CD14-positive monocyte (primary cell): Measurements from ENCODE around the gene AADAC. TPM values are rescaled to one million over a fixed set of nuclear protein-coding genes. Genes with fewer than 3 reads are reported as not detected.

ENCODE experiments used
- DNase-seq, 3 donors: peaks; one replicate each; pipeline ENCODE4 v3.0.0-alpha.2; 2011 to 2022
- H2AFZ ChIP-seq: 2 replicates; pipeline ENCODE4 v1.6.0; 2012; ENCODE audit warnings: mild to moderate bottlenecking, low read depth, low read length, inconsistent platforms; ENCODE audit not compliant: insufficient read depth, poor library complexity, severe bottlenecking
- H3K27ac ChIP-seq, 2 donors: 1 replicate in 1 of 2; 2 replicates in 1 of 2; pipeline ENCODE4 v1.5.1; 2012 to 2013; ENCODE audit warnings: low read length in 2 of 2, control low read depth in 1 of 2, inconsistent platforms in 1 of 2, low read depth in 1 of 2, mild to moderate bottlenecking in 1 of 2
- H3K27me3 ChIP-seq, 2 donors: one replicate each; pipeline versions ENCODE4 v1.6.0 to v1.6.1; 2011 to 2013; ENCODE audit warnings: low read length in 2 of 2; ENCODE audit not compliant: control insufficient read depth in 2 of 2, insufficient read depth in 2 of 2
- H3K36me3 ChIP-seq, 2 donors: replicated peaks in 1 of 2; 1 replicate in 1 of 2; 2 replicates in 1 of 2; pipeline versions ENCODE4 v1.5.1 to v1.6.1; 2012 to 2013; ENCODE audit warnings: low read length in 2 of 2, control low read depth in 1 of 2, inconsistent platforms in 1 of 2, mild to moderate bottlenecking in 1 of 2; ENCODE audit not compliant: insufficient read depth in 2 of 2, control insufficient read depth in 1 of 2
- H3K4me1 ChIP-seq, 2 donors: 1 replicate in 1 of 2; 2 replicates in 1 of 2; pipeline versions ENCODE4 v1.5.1 to v1.6.1; 2012 to 2013; ENCODE audit warnings: low read length in 2 of 2, control low read depth in 1 of 2, inconsistent platforms in 1 of 2, mild to moderate bottlenecking in 1 of 2, moderate library complexity in 1 of 2; ENCODE audit not compliant: insufficient read depth in 2 of 2, control insufficient read depth in 1 of 2
- H3K4me2 ChIP-seq: replicated peaks from 2 replicates; pipeline ENCODE3; 2012; ENCODE audit warnings: low read length, moderate library complexity, mild to moderate bottlenecking; ENCODE audit not compliant: poor library complexity, severe bottlenecking; ENCODE audit errors: extremely low read depth
- H3K4me3 ChIP-seq, 3 experiments: fragments of 200-600 bp in 1 of 3; sonication (generic) in 1 of 3; replicated peaks in 1 of 3; 1 replicate in 2 of 3; 2 replicates in 1 of 3; pipeline ENCODE4 v1.5.1; 2011 to 2013; ENCODE audit warnings: low read length in 3 of 3, mild to moderate bottlenecking in 3 of 3, control low read depth in 2 of 3, low read depth in 2 of 3, inconsistent platforms in 1 of 3, moderate library complexity in 1 of 3
- H3K79me2 ChIP-seq: 2 replicates; pipeline ENCODE4 v1.6.0; 2012; ENCODE audit warnings: mild to moderate bottlenecking, control low read depth, inconsistent platforms, low read length, moderate library complexity; ENCODE audit not compliant: insufficient read depth
- H3K9ac ChIP-seq: 2 replicates; pipeline ENCODE4 v1.6.0; 2017; ENCODE audit warnings: low read length, mild to moderate bottlenecking; ENCODE audit not compliant: insufficient read depth, poor library complexity, severe bottlenecking
- H3K9me3 ChIP-seq, 2 donors: replicated peaks in 1 of 2; 1 replicate in 1 of 2; 2 replicates in 1 of 2; pipeline versions ENCODE4 v1.5.1 to v1.6.1; 2012 to 2013; ENCODE audit warnings: low read length in 2 of 2, control low read depth in 1 of 2; ENCODE audit not compliant: control insufficient read depth in 1 of 2, insufficient read depth in 1 of 2
- H4K20me1 ChIP-seq: 2 replicates; pipeline ENCODE4 v1.6.0; 2012; ENCODE audit warnings: mild to moderate bottlenecking, low read length, control low read depth, moderate library complexity; ENCODE audit not compliant: insufficient read depth
- H3K27ac Mint-ChIP-seq, 7 donors: one replicate each; pipeline ENCODE4 v1.8.0; 2020; ENCODE audit warnings: mild to moderate bottlenecking in 7 of 7, mixed read lengths in 7 of 7, moderate library complexity in 6 of 7, inconsistent platforms in 2 of 7
- H3K27me3 Mint-ChIP-seq, 3 donors: one replicate each; pipeline ENCODE4 v1.8.0; 2021 to 2022; ENCODE audit warnings: low read depth in 3 of 3, mild to moderate bottlenecking in 3 of 3, mixed read lengths in 3 of 3, moderate library complexity in 3 of 3, inconsistent platforms in 1 of 3
- H3K36me3 Mint-ChIP-seq, 2 donors: one replicate each; pipeline ENCODE4 v1.8.0; 2020; ENCODE audit warnings: mixed read lengths in 2 of 2, inconsistent platforms in 1 of 2, mild to moderate bottlenecking in 1 of 2
- H3K4me1 Mint-ChIP-seq: one replicate; pipeline ENCODE4 v1.8.0; 2020; ENCODE audit warnings: mild to moderate bottlenecking, mixed read lengths
- H3K4me3 Mint-ChIP-seq, 2 donors: one replicate each; pipeline ENCODE4 v1.8.0; 2020; ENCODE audit warnings: mild to moderate bottlenecking in 2 of 2, mixed read lengths in 2 of 2, moderate library complexity in 1 of 2
- H3K9me3 Mint-ChIP-seq, 7 donors: one replicate each; pipeline ENCODE4 v1.8.0; 2020 to 2022; ENCODE audit warnings: mixed read lengths in 7 of 7, mild to moderate bottlenecking in 6 of 7, moderate library complexity in 6 of 7, inconsistent platforms in 2 of 7
- CTCF ChIP-seq: fragments of 200-600 bp; IDR thresholded peaks from one replicate; pipeline ENCODE4 v1.8.0; 2022; ENCODE audit warnings: antibody characterized with exemption, mild to moderate bottlenecking
- WGBS: methylation state at CpG from one replicate; pipeline ENCODE4 v1.1.5; 2013; ENCODE audit warnings: missing lambda C conversion rate; ENCODE audit not compliant: insufficient coverage; 5-methylcytosine and 5-hydroxymethylcytosine counted together
- intact Hi-C, 2 donors: fragments of 100-400 bp; cut with micrococcal nuclease; formaldehyde crosslinking; loops; one replicate each; pipeline versions ENCODE4 v1.15.0 to v1.15.1; 2023
- polyA plus RNA-seq, 3 donors: library from polyadenylated mRNA; depleted of rRNA in 1 of 3; unstranded in 2 of 3; stranded (reverse) in 1 of 3; fragments of 300-500 nt in 2 of 3; fragments of >200 nt in 1 of 3; fragmentation: Illumina TruSeq in 2 of 3; gene quantifications; 1 replicate in 2 of 3; 2 replicates in 1 of 3; pipeline ENCODE4 v1.2.3, GENCODE V29; 2012 to 2021

AADAC gene
- polyA plus RNA-seq, 3 donors, result not detected

GRCh38 chr3:151774235-151774634 lies 39.7 kb upstream of the AADAC start:
- H3K27me3 ChIP-seq, result no peaks in the 10 kb centered on the region
- H3K9ac ChIP-seq, result no peak overlapping the region
- no peak for TF ChIP-seq CTCF
- no peaks in the 10 kb centered on the region for H3K36me3 ChIP-seq
- no peak overlapping the region for H3K4me3 ChIP-seq
- H3K4me1 ChIP-seq, result peaks cover 8 to 10% of the 10 kb centered on the region in 2 donors
- Mint-ChIP-seq H3K36me3 (no peaks in the 10 kb centered on the region), H3K4me3 (no peak overlapping the region), H3K27me3 (peaks cover 0 to 4% (median 1%) of the 10 kb centered on the region in 3 donors), H3K27ac (no peak overlapping the region), H3K9me3 (peaks cover 0 to 5% (median 0%) of the 10 kb centered on the region in 7 donors), H3K4me1 (peaks cover 18% of the 10 kb centered on the region)
- no peaks in the 10 kb centered on the region for H3K9me3 ChIP-seq
- H4K20me1 ChIP-seq, result no peaks in the 10 kb centered on the region
- no peak overlapping the region for H2AFZ ChIP-seq
- H3K79me2 ChIP-seq, result no peaks in the 10 kb centered on the region
- no peak for DNase-seq
- WGBS, result 100% methylated on average over 1 of the region's 1 CpG
- H3K27ac ChIP-seq, result no peak overlapping the region
- H3K4me2 ChIP-seq, result no peak overlapping the region
- intact Hi-C loops, result no loop called here

GRCh38 chr3:151774910-151775309 lies 39.0 kb upstream of the AADAC start:
- DNase-seq, result no peak
- intact Hi-C loops, result no loop called here
- no peak for TF ChIP-seq CTCF
- no peak overlapping the region for H3K4me3 Mint-ChIP-seq
- Histone ChIP-seq H4K20me1 (no peaks in the 10 kb centered on the region), H3K9ac (no peak overlapping the region), H3K36me3 (no peaks in the 10 kb centered on the region), H3K4me2 (no peak overlapping the region), H3K4me3 (no peak overlapping the region), H3K4me1 (peaks cover 6 to 8% of the 10 kb centered on the region in 2 donors), H3K79me2 (no peaks in the 10 kb centered on the region), H2AFZ (no peak overlapping the region), H3K9me3 (no peaks in the 10 kb centered on the region), H3K27me3 (no peaks in the 10 kb centered on the region), H3K27ac (no peak overlapping the region)
- H3K4me1 Mint-ChIP-seq, result peaks cover 18% of the 10 kb centered on the region
- H3K36me3 Mint-ChIP-seq, result no peaks in the 10 kb centered on the region
- peaks cover 0 to 5% (median 0%) of the 10 kb centered on the region in 7 donors for H3K9me3 Mint-ChIP-seq
- H3K27me3 Mint-ChIP-seq, result peaks cover 0 to 4% (median 1%) of the 10 kb centered on the region in 3 donors
- no peak overlapping the region for H3K27ac Mint-ChIP-seq
